Neural cell (in vitro differentiated cells): ENCODE results near the gene CDH19. TPM values are rescaled to one million over a fixed set of nuclear protein-coding genes. Genes with fewer than 3 reads are reported as not detected.

Experiments used
- H2AFZ ChIP-seq: fragments of 200-600, 300-800 bp; sonication (generic), shearing (Covaris generic); 2 replicates; pipeline ENCODE4 v1.6.0; 2014; ENCODE audit warnings: low read depth, mild to moderate bottlenecking, antibody characterized with exemption, low read length, moderate library complexity
- H3F3A ChIP-seq: fragments of 200-600 bp; shearing (Covaris generic); 2 replicates; pipeline ENCODE4 v1.6.1; 2016; ENCODE audit warnings: mild to moderate bottlenecking, moderate library complexity, mixed read lengths, antibody characterized with exemption, low read length; ENCODE audit not compliant: insufficient read depth, poor library complexity, severe bottlenecking
- H3K27ac ChIP-seq: fragments of 200-600, 300-800 bp; sonication (generic), shearing (Covaris generic); 2 replicates; pipeline ENCODE4 v1.5.1; 2014; ENCODE audit warnings: mild to moderate bottlenecking, low read length, moderate library complexity
- H3K27me3 ChIP-seq: fragments of 300-800, 200-600 bp; sonication (generic), shearing (Covaris generic); 2 replicates; pipeline ENCODE4 v1.6.0; 2014; ENCODE audit warnings: mild to moderate bottlenecking, low read depth, low read length, moderate library complexity; ENCODE audit not compliant: insufficient read depth
- H3K36me3 ChIP-seq: fragments of 300-800, 200-600 bp; sonication (generic), shearing (Covaris generic); 2 replicates; pipeline ENCODE4 v1.5.1; 2014; ENCODE audit warnings: mild to moderate bottlenecking, antibody characterized with exemption, low read length, moderate library complexity; ENCODE audit not compliant: insufficient read depth
- H3K4me2 ChIP-seq: fragments of 300-800, 200-600 bp; sonication (generic), shearing (Covaris generic); 2 replicates; pipeline ENCODE4 v1.6.0; 2014; ENCODE audit warnings: mild to moderate bottlenecking, low read length
- H3K4me3 ChIP-seq: fragments of 300-800, 200-600 bp; sonication (generic), shearing (Covaris generic); 2 replicates; pipeline ENCODE4 v1.5.1; 2014; ENCODE audit warnings: mild to moderate bottlenecking, low read length, moderate library complexity
- H3K79me2 ChIP-seq: fragments of 200-600 bp; shearing (Covaris generic); replicated peaks from 2 replicates; pipeline ENCODE4 v1.6.0; 2014; ENCODE audit warnings: mild to moderate bottlenecking, low read length, moderate library complexity; ENCODE audit not compliant: insufficient read depth
- H3K9ac ChIP-seq: fragments of 300-800, 200-600 bp; sonication (generic), shearing (Covaris generic); 2 replicates; pipeline ENCODE4 v1.6.1; 2016; ENCODE audit warnings: mild to moderate bottlenecking, low read length, mixed read lengths
- H3K9me2 ChIP-seq: fragments of 200-600 bp; shearing (Covaris generic); 2 replicates; pipeline ENCODE4 v1.6.1; 2016; ENCODE audit warnings: mild to moderate bottlenecking, low read length, mixed read lengths; ENCODE audit not compliant: insufficient read depth
- H3K9me3 ChIP-seq: fragments of 200-600, 300-800 bp; sonication (generic), shearing (Covaris generic); 2 replicates; pipeline ENCODE4 v1.6.1; 2016; ENCODE audit warnings: mild to moderate bottlenecking, mixed run types, low read length, moderate library complexity, mixed read lengths
- H4K20me1 ChIP-seq: fragments of 200-600 bp; shearing (Covaris generic); 2 replicates; pipeline ENCODE4 v1.6.1; 2016; ENCODE audit warnings: mild to moderate bottlenecking, mixed run types; ENCODE audit not compliant: insufficient read depth
- EP300 ChIP-seq: fragments of 450-650 bp; conservative IDR thresholded peaks from 2 replicates; pipeline ENCODE4 v1.6.1; 2014; ENCODE audit warnings: antibody characterized with exemption, mild to moderate bottlenecking, moderate library complexity; ENCODE audit not compliant: poor library complexity, severe bottlenecking
- EZH2 ChIP-seq: fragments of 200-600, 300-800 bp; shearing (Covaris generic), sonication (generic); IDR thresholded peaks from 2 replicates; pipeline ENCODE4 v1.6.1; 2014; ENCODE audit warnings: antibody characterized with exemption, low read length, borderline replicate concordance, mild to moderate bottlenecking; ENCODE audit not compliant: insufficient read depth, poor library complexity, severe bottlenecking
- MXI1 ChIP-seq: fragments of 450-650 bp; conservative IDR thresholded peaks from 2 replicates; pipeline ENCODE4 v1.6.1; 2014; ENCODE audit warnings: antibody characterized with exemption, mild to moderate bottlenecking; ENCODE audit not compliant: poor library complexity, severe bottlenecking
- POLR2AphosphoS5 ChIP-seq: IDR thresholded peaks from 2 replicates; pipeline ENCODE4 v1.6.1; 2012
- RAD21 ChIP-seq: fragments of 450-650 bp; conservative IDR thresholded peaks from 2 replicates; pipeline ENCODE4 v1.6.1; 2014; ENCODE audit warnings: antibody characterized with exemption, mild to moderate bottlenecking, moderate library complexity
- SMC3 ChIP-seq: fragments of 450-650 bp; conservative IDR thresholded peaks from 2 replicates; pipeline ENCODE4 v1.6.1; 2014; ENCODE audit warnings: antibody characterized with exemption, mild to moderate bottlenecking, moderate library complexity; ENCODE audit not compliant: poor library complexity
- TAF1 ChIP-seq: IDR thresholded peaks from 2 replicates; pipeline ENCODE4 v1.6.1; 2012; ENCODE audit warnings: low read depth
- polyA plus RNA-seq: library from polyadenylated mRNA; depleted of rRNA; stranded (reverse); fragments of >200 nt; gene quantifications from 2 replicates; pipeline ENCODE4 v1.2.3, GENCODE V29; 2014
- TF ChIP-seq, protein P1 (sequence below): fragments of 450-650 bp; IDR thresholded peaks from 2 replicates; pipeline ENCODE4 v1.5.1; 2014; ENCODE audit warnings: antibody characterized with exemption, mild to moderate bottlenecking, moderate library complexity; ENCODE audit not compliant: poor library complexity, severe bottlenecking
- TF ChIP-seq, protein P2 (sequence below): IDR thresholded peaks from 2 replicates; pipeline ENCODE4 v1.6.1; 2012; ENCODE audit warnings: borderline replicate concordance

The CDH19 gene
- polyA plus RNA-seq, 1 donor from 2014 or later = 0.11 TPM

- Histone ChIP-seq H2AFZ (no peak overlapping the region), H3K79me2 (no peaks in the 10 kb centered on the region), H3K4me3 (no peak overlapping the region), H3K36me3 (no peaks in the 10 kb centered on the region), H3K27me3 (no peaks in the 10 kb centered on the region), H3K9me3 (no peaks in the 10 kb centered on the region), H3K4me2 (no peak overlapping the region), H3K9me2 (no peaks in the 10 kb centered on the region), H3K9ac (no peak overlapping the region), H3F3A (no peaks in the 10 kb centered on the region), H4K20me1 (no peaks in the 10 kb centered on the region), H3K27ac (no peak overlapping the region)
- TF ChIP-seq RAD21 = no peak
- TF ChIP-seq TAF1 = no peak
- TF ChIP-seq, protein P1, sequence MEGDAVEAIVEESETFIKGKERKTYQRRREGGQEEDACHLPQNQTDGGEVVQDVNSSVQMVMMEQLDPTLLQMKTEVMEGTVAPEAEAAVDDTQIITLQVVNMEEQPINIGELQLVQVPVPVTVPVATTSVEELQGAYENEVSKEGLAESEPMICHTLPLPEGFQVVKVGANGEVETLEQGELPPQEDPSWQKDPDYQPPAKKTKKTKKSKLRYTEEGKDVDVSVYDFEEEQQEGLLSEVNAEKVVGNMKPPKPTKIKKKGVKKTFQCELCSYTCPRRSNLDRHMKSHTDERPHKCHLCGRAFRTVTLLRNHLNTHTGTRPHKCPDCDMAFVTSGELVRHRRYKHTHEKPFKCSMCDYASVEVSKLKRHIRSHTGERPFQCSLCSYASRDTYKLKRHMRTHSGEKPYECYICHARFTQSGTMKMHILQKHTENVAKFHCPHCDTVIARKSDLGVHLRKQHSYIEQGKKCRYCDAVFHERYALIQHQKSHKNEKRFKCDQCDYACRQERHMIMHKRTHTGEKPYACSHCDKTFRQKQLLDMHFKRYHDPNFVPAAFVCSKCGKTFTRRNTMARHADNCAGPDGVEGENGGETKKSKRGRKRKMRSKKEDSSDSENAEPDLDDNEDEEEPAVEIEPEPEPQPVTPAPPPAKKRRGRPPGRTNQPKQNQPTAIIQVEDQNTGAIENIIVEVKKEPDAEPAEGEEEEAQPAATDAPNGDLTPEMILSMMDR = no peak
- TF ChIP-seq EP300 = no peak
- no peak for TF ChIP-seq SMC3
- no peak for TF ChIP-seq POLR2AphosphoS5
- no peak for TF ChIP-seq EZH2
- TF ChIP-seq MXI1 = no peak
- TF ChIP-seq, protein P2, sequence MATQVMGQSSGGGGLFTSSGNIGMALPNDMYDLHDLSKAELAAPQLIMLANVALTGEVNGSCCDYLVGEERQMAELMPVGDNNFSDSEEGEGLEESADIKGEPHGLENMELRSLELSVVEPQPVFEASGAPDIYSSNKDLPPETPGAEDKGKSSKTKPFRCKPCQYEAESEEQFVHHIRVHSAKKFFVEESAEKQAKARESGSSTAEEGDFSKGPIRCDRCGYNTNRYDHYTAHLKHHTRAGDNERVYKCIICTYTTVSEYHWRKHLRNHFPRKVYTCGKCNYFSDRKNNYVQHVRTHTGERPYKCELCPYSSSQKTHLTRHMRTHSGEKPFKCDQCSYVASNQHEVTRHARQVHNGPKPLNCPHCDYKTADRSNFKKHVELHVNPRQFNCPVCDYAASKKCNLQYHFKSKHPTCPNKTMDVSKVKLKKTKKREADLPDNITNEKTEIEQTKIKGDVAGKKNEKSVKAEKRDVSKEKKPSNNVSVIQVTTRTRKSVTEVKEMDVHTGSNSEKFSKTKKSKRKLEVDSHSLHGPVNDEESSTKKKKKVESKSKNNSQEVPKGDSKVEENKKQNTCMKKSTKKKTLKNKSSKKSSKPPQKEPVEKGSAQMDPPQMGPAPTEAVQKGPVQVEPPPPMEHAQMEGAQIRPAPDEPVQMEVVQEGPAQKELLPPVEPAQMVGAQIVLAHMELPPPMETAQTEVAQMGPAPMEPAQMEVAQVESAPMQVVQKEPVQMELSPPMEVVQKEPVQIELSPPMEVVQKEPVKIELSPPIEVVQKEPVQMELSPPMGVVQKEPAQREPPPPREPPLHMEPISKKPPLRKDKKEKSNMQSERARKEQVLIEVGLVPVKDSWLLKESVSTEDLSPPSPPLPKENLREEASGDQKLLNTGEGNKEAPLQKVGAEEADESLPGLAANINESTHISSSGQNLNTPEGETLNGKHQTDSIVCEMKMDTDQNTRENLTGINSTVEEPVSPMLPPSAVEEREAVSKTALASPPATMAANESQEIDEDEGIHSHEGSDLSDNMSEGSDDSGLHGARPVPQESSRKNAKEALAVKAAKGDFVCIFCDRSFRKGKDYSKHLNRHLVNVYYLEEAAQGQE = no peak
These were observed 12.7 kb upstream of the CDH19 start for GRCh38 chr18:66616523-66616983.

DNA sequence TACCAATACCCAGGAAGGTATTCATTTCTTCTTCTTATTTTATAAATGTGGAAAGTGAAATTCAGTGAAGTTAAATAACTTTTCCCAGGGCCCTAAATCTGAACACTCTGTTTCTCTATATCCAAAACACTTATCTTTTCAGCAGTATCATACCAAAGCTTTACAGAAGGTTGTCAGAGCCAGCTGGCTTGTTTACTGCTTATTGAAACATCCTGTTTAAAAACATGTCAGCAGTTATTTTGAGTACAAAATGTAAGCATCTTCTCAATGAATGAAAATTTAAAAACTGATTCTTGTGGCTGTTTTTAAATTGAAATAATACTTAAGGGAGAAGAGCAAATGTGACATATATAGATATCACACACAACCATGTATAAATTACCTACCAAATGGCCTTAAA is 11.3 kb upstream of the CDH19 start:
- Histone ChIP-seq H3K9me2 (no peaks in the 10 kb centered on the region), H3K4me3 (no peak overlapping the region), H3K9ac (no peak overlapping the region), H4K20me1 (no peaks in the 10 kb centered on the region), H3K9me3 (no peaks in the 10 kb centered on the region), H3F3A (no peaks in the 10 kb centered on the region), H3K27me3 (no peaks in the 10 kb centered on the region), H3K36me3 (no peaks in the 10 kb centered on the region), H3K4me2 (no peak overlapping the region), H2AFZ (no peak overlapping the region), H3K27ac (no peak overlapping the region), H3K79me2 (no peaks in the 10 kb centered on the region)
- TF ChIP-seq TAF1 = no peak
- TF ChIP-seq EP300 = no peak
- TF ChIP-seq, protein P2 = no peak
- TF ChIP-seq RAD21 = no peak
- no peak for TF ChIP-seq SMC3
- TF ChIP-seq MXI1 = no peak
- TF ChIP-seq EZH2 = no peak
- TF ChIP-seq, protein P1 = no peak
- TF ChIP-seq POLR2AphosphoS5 = no peak
